HG03342 (cell line): Measurements from ENCODE around the gene SDHC.
"Not testable (repeated sequence)": the region's sequence is repeated elsewhere in the genome, so short reads cannot be mapped to it uniquely, and the experiment has no call there.

ENCODE experiments used
- ATAC-seq: cut with Tn5 transposase; IDR thresholded peaks from one replicate; pipeline ENCODE4 v1.9.1; 2021; ENCODE audit warnings: mild to moderate bottlenecking, moderate library complexity; ENCODE audit not compliant: unreplicated experiment

Gene SDHC

DNA sequence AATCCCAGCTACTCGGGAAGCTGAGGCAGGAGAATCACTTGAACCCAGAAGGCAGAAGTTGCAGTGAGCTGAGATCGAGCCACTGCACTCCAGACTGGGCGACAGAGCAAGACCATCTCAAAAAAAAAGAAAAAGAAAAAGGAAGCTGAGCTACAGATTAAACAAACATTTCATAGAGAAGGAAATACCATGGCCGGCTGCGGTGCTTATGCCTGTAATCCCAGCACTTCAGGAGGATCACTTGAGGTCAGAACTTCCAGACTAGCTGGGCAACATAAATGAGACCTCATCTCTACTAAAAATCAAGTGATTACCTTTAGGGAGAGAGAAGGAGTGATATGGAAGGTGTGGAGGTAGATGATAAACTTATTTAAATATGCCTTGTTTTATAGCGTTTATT is 67.5 kb downstream of the SDHC start:
- ATAC-seq: no peak

DNA sequence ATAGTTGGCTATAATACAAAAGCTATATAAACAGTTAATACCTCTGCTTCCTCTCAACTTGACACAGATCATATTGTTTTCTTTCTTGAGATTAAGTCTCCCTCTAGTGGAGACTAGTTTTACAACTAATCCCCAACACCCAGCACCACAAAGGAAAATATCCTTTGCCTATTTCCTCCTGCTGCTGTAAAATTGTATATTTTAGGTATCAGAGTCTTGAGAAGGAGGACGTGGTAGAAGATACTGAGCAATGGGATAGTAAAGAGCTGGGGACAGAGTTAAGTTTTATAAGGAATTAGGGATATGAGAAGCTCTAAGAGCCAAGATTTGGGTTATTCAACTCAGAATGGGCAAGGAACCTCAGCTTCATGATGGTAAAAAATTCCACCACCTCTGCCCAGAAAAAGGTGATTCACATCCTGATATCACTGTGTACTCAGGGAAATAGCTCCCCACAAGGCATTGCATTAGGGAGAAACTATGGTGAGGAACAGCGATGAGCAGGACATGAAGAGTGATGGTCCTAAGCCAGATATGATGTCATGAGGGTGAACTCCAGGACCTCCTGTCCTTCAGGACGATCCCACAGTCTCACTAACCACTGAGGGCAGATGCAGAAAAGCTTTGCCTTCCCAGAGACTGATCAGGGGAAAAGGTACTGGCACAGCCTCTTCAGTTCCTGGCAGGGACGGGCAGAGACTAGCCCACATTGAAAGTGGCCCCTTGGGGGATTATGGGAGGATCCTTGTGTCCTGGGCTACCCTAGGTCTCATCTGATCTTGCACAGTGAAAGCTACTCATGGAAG is 68.2 kb downstream of the SDHC start:
- ATAC-seq: no peak

DNA sequence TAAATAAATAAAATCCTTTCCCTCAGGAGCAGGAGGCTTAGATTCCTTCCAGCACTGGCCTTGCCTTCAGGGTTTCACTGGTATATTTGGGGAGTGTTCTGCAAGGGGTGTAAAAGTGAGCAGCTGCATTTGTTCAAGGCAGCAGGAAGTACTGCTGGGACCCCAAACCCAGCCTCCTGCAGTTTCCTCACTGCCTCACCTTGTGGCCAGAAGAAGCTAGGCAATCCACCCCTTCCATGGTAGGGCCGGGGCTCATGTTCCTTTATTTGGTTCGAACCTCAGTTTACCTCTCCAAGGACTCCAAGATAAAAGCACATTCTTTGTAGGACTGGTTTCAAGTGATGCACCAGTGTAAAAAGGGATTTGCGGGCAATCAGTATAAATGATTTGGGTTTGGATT is 74.5 kb downstream of the SDHC start:
- no peak for ATAC-seq

DNA sequence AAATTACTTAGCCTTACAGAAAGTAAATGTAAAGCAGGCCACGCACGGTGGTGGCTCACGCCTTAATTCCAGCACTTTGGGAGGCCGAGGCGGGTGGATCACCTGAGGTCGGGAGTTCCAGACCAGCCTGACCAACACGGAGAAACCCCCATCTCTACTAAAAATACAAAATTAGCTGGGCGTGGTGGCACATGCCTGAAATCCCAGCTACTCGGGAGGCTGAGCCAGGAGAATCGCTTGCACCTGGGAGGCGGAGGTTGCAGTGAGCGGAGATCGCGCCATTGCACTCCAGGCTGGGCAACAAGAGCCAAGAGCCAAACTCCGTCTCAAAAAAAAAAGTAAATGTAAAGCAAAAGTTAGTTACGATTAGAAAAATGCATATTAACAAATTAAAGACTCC is 75.0 kb downstream of the SDHC start:
- not testable (repeated sequence) for ATAC-seq

DNA sequence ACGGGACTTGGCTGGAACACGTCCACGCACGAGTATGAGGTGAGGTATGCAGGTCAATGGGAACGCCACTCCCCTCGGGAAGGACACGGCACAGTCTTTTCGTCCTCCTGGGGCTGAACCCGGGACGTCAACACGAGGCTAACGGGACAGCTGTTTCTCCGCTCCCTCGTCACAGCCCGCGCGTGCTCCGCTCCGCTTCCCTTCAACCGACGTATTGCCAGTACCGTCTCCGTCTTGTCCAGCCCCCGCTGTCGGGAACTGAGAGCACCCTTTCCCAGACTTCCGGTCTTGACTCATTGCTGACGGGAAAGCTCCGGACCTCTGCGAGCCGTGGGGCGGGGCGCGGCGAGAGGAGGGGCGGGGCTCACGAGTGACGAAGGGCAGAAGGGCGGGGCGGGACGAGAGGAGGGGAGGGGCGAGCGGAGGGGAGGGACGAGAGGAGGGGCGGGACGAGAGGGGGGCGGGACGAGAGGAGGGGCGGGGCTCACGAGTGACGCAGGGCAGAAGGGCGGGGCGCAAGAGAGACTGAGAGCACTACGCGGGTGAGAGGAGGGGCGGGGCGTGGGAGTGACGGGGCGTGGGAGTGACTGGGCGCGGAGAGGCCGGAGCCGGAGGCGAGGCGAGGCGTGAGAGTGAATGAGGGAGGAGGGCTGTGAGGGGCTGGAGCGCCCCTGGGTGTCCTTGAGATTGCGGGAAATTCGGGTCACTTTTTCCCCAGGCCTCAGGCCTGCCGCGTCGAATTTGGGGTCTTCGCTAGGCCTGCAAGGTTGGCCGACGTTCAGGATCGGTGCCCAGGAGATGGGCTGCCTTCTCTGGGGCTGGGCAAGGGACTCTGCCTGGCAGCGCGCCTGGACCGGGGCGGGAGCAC is 75.7 kb downstream of the SDHC start:
- ATAC-seq: peak; percentile 82

DNA sequence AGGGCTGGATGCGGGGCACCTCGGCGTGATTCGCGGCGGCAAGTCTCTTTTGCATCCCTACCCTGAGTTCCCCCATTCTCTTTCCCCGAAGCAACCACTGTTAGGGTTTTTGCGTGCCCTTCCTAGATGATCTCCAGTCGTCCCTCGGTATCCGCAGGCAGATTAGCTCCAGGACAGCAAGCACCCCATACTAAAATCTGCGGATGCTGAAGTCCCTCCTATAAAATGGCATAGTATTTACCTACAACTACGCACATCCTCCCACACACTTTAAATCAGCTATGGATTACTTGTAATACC is 76.3 kb downstream of the SDHC start:
- ATAC-seq: no peak

DNA sequence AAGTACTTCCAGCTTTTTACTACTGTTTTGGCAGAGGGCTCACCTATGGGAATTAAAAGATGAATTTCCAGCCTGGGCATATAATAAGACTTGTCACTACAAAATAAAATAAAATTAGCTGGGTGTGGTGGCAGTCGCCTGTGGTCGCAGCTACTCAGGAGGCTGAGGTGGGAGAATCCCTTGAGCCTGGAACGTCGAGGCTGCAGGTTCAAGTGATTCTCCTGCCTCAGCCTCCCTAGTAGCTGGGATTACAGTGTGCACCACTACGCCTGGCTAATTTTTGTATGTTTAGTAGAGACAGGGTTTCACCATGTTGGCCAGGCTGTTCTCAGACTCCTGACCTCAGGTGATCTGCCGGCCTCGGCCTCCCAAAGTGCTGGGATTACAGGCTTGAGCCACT is 77.0 kb downstream of the SDHC start:
- ATAC-seq: not testable (repeated sequence)

DNA sequence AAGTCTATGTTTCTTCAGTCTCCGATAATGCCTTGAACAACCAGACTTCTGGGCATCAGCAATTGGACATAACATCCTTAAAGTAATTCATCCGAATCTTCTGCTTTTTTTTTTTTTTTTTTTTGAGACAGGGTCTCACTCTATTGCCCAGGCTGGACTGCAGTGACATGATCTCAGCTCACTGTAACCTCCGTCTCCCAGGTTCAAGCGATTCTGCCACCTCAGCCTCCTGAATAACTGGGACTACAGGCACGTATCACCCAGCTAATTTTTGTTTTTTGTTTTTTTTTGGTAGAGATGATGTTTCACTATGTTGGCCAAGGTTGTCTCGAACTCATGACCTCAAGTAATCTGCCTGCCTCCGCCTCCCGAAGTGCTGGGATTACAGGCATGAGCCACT is 77.4 kb downstream of the SDHC start:
- ATAC-seq: no peak

DNA sequence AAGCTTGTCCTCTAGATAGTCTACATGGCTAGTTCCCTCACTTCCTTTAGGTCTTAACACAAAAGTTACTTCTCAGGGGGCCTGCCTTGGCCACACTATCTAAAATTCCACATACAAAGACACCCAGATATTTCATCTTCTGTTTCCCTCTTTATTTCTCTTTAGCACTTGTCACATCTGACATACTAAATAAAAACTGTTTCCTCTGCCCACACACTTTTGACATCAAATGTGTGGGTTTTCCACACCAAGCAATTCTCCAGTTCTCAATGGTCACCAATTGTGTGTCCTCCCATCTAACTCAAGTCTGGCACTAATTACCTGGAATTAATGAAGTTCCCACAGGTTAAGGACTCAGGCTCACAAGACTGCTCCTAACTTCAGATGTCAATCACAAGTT is 79.0 kb downstream of the SDHC start:
- no peak for ATAC-seq

DNA sequence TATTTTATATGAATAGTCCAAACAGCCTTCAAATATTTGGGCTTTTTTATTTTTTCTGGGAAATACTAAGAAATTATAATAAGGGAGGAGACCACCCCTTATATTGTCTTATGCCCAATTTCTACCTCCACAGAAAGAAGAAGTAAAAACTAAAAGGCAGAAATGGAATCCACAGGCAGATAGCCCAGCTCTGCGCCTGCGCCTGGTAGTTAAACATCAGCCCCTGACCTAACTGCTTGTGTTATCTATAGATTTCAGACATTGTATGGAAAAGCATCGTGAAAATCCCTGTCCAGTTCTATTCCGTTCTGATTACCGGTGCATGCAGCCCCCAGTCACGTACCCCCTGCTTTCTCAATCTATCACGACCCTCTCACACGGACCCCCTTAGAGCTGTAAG is 82.9 kb downstream of the SDHC start:
- ATAC-seq: not testable (repeated sequence)

DNA sequence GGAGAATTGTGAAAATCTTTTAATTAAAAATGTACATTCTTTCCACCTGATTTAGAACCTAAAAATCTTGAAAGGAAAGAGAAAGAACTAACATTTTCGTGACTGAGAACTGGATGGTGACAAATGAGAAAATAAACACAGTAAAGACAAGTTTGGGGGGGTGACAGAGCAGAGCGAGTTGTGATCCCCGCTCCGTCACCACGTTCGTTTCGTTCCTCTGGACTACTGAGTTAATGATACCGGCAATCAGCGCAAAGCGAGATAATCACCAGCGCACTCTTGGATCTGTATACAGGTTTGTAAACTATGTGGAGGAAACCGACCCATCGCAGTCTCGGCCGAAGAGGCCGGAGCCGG is 84.7 kb downstream of the SDHC start:
- ATAC-seq: no peak

DNA sequence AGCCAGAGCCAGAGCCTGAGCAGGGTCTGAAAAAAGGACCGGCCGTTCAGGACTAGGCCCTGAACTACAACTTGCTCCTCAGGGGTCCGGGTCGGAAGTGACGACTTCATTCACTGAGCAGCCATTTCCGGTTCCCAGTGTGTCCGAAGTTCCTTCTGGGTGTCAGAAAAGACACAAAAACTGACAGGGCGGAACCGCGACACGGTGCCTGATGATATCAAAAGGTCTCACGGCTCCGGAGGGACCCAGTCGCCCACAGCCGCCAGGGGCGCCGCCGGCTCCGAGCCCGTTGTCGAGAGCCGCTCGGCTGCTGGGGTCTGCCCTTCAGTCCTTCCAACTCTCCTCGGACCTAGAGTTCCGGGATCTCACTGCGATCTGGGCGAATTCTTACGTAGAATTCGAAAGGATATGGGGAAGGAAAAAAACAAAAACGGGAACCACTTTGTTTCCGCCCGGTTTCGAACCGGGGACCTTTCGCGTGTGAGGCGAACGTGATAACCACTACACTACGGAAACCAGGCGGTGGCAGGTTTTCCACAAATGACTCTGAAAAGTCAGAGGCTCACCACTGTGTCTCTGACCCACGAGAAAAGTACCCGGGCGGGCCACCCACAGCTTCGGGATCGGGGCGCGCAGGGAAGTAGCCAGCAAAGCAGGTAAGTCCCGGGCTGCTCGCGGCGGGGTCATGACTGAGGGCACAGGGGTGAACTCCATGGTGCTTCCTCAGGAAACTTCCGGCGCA is 85.2 kb downstream of the SDHC start:
- ATAC-seq: peak; percentile 72

DNA sequence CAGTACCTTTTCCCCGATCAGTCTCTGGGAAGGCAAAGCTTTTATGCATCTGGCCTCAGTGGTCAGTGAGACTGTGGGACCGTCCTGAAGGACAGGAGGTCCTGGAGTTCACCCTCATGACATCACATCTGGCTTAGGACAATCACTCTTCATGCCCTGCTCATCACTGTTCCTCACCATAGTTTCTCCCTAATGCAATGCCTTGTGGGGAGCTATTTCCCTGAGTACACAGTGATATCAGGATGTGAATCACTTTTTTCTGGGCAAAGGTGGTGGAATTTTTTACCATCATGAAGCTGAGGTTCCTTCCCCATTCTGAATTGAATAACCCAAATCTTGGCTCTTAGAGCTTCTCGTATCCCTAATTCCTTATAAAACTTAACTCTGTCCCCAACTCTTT is 88.3 kb downstream of the SDHC start:
- ATAC-seq: no peak

DNA sequence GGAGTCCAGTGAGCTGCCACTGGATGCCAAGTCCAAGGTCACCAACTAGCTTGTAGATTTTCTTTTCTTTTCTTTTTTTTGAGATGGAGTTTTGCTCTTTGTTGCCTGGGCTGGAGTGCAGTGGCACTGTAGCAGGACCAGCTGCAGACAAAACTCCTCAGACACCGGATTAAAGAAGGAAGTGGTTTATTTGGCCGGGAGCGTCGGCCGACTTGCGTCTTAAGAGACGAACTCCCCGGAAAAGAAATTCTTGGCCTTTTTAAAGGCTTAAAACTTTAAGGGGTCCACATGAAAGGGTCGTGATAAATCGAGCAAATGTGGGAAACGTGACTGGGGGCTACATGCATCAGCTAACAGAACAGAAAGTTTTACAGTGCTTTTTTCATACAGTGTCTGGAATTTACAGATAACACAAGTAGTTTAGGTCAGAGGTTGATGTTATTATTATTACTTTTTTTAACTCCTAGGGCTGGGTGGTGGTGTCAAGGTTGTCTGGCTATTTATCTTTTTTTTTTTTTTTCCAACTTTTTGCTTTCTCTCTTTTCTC is 89.9 kb downstream of the SDHC start:
- no peak for ATAC-seq

DNA sequence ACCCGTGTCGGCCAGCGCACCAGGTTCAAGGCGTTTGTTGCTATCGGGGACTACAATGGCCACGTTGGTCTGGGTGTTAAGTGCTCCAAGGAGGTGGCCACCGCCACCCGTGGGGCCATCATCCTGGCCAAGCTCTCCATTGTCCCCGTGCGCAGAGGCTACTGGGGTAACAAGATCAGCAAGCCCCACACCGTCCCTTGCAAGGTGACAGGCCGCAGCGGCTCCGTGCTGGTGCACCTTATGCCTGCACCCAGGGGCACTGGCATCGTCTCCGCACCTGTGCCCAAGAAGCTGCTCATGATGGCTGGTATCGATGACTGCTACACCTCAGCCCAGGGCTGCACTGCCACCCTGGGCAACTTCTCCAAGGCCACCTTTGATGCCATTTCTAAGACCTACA is 92.4 kb downstream of the SDHC start:
- not testable (repeated sequence) for ATAC-seq

DNA sequence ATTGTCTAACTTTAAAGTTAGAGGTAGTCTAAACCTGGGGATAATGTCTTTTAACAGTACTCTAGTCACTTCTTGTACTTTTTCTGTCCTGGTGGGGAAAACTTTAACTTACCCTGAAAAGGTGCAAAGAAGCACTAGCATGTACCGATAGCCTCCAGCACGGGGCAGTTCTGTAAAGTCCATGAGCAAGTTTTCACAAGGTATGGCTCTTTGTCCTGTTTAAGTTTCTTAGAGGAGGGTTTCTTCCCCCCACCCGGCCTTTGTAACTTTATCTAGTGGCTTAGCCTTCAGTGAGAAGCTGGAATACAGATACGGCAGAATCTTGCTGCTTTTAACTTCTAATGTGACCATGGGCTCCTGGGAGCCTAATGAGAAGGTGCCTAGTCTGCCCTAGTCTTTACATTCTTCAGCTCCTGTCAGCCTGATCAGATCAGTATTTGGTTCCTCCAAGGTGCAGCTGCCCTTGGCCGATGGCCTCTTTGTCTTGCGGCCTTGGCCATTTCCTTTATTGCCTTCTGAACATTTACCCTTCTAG is 93.3 kb downstream of the SDHC start:
- no peak for ATAC-seq

DNA sequence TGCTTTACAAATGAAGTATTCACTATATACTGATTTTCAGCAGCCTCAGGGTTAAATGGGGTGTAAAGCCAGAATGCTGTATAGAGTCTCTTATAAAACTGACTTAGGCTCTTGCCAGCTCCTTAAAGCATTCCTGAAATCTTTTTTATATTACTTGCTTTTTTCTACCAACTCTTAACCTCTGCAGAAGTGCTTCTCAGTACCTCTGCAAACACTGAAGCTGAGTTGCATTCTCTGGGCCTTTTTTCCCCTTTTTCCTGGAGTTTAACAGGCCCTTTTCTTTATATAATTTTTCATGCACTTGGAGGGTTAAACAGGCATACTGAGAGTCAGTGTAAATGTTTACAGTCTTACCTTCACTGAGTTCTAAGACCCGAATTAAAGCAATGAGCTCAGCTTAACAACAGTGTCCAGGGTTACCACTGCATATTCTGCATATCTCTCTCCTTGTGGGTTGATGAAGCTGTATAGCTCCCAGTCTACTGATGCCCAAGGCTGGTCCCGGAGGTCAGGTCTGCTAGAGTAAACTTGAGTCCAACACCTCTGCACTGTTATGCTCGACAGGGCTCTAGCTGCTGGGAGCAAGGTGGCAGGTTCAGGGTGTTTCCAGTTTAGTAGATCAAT is 94.4 kb downstream of the SDHC start:
- no peak for ATAC-seq

DNA sequence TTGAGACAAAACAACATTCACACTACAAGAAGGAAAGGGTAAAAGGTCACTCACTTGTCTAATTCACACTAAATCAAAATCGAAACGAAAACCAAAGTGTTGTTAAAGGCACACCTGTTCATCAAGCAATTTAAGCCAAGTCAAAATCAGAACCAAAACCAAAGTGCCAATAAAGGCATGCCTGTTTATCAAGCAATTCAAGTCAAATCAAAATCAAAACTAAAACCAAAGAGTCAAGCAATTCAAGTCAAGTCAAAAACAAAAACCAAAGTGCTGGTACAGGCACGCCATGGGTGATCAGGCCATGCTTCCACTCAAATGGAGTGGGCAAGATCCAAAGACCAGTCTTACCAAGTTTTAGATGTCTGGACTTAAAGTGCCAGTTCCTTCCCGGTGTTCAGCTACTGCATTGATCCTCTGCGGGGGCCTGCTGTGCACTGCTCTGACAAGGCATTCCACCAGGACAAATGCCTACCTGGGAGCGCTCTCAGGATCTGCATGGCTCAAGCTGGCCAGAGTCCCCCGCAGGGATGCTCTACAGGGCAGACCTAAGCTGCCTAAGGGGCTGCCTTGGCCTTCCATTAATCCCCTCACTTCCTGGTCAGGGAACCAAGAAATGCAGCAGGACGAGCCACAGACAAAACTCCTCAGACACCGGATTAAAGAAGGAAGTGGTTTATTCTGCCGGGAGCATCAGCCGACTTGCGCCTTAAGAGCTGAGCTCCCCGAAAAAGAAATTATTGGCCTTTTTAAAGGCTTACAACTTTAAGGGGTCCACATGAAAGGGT is 95.9 kb downstream of the SDHC start:
- not testable (repeated sequence) for ATAC-seq

DNA sequence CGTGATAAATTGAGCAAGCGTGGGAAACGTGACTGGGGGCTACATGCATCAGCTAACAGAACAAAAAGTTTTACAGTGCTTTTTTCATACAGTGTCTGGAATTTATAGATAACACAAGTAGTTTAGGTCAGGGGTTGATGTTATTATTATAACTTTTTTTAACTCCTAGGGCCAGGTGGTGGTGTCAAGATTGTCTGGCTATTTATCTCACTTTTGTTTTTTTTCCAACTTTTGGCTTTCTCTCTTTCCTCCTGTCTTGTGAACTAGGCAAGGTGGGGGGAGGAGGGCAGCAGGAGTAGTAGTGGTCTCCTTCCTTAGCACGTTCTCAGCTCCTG is 96.4 kb downstream of the SDHC start:
- not testable (repeated sequence) for ATAC-seq
